Measurements from ENCODE around the gene ZSWIM2.

DNA sequence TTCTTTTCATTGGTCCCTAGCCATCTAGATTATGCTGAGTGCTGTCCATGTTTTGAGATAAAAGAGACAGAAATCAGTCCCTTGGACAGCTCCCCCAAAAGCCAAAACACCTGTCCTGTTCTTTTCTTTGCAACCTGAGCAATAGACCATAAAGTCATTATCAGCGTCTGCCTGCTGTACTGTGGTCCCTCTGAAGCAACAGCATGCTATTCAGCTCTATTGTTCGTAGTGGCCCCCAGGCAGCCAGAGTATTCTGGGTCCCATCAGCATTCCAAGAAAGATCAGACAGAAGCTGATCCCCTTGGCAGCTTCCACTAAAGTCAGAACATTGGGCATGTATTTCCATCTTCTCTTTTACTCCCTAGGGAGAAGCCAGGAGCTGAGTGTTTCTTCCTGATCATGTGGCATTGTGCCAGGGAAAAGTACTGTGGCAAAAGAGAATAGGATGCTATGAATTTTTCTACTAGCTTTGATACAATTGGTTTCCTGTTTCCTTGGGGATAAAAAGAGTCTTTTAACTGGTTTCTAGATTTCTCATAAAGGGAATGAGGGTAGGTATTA lies 33.6 kb upstream of the ZSWIM2 start:
- TF ChIP-seq, protein P1, sequence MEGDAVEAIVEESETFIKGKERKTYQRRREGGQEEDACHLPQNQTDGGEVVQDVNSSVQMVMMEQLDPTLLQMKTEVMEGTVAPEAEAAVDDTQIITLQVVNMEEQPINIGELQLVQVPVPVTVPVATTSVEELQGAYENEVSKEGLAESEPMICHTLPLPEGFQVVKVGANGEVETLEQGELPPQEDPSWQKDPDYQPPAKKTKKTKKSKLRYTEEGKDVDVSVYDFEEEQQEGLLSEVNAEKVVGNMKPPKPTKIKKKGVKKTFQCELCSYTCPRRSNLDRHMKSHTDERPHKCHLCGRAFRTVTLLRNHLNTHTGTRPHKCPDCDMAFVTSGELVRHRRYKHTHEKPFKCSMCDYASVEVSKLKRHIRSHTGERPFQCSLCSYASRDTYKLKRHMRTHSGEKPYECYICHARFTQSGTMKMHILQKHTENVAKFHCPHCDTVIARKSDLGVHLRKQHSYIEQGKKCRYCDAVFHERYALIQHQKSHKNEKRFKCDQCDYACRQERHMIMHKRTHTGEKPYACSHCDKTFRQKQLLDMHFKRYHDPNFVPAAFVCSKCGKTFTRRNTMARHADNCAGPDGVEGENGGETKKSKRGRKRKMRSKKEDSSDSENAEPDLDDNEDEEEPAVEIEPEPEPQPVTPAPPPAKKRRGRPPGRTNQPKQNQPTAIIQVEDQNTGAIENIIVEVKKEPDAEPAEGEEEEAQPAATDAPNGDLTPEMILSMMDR (IDR thresholded peaks at IDR 0.05; ENCODE audit: borderline replicate concordance, extremely low read depth, low read length, poor library complexity, severe bottlenecking) = no peak
- no peak for TF ChIP-seq EZH2 (IDR thresholded peaks at IDR 0.05; ENCODE audit: borderline replicate concordance, low read depth, low read length, severe bottlenecking)
